ENCODE measurements around the gene ICOS. TPM values are rescaled to one million over a fixed set of nuclear protein-coding genes. Genes with fewer than 3 reads are reported as not detected.

The ICOS gene
- total RNA-seq, 1 experiment from 2014 or later, result not detected

- H3K27me3 ChIP-seq (ENCODE audit: low read length), result no peaks in the 10 kb centered on the region
- DNase-seq, result peak; percentile 49
- no peaks in the 10 kb centered on the region for H3K4me1 ChIP-seq (ENCODE audit: low read length)
- H3K9me3 ChIP-seq (ENCODE audit: low read length), result no peaks in the 10 kb centered on the region
- H2AFZ ChIP-seq (ENCODE audit: low read length), result no peak overlapping the region
- no peaks in the 10 kb centered on the region for H3K79me2 ChIP-seq (ENCODE audit: low read length)
- H3K4me2 ChIP-seq (ENCODE audit: low read depth, low read length, poor library complexity, severe bottlenecking), result no peak overlapping the region
- no peaks in the 10 kb centered on the region for H3K9me2 ChIP-seq (replicated peaks; ENCODE audit: insufficient read depth, low read length)
- no peaks in the 10 kb centered on the region for H4K20me1 ChIP-seq (ENCODE audit: insufficient read depth, low read depth, low read length)
- H3K4me3 ChIP-seq (ENCODE audit: low read length), result no peak overlapping the region
- H3K27ac ChIP-seq (ENCODE audit: low read length), result no peak overlapping the region
- H3K36me3 ChIP-seq (ENCODE audit: insufficient read depth, low read length), result no peaks in the 10 kb centered on the region
- H3K9ac ChIP-seq (ENCODE audit: low read length), result no peak overlapping the region
Measured at GRCh38 chr2:203909261-203909967, 27.1 kb upstream of the ICOS start.

DNA sequence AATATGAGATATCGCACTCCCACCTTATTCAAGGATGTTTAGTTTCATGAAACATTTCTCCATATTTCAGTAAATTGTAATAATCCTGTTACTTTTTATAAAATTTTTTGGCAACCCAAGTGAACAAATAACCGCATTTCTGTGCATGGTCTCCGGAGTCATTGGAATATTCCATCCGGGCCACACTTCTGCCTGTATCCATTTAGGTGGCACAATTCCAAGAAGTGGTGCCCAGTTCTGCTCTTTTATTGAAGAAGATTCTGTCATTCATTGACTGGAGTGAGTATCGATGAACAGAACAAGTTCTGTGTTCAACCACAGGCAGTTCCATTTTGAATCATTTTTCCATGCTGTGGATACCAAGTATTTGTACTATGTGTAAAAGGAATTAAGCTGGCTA, 26.6 kb upstream of the ICOS start:
- H3K4me1 ChIP-seq (ENCODE audit: low read length), result no peaks in the 10 kb centered on the region
- H3K9me3 ChIP-seq (ENCODE audit: low read length), result no peaks in the 10 kb centered on the region
- H3K79me2 ChIP-seq (ENCODE audit: low read length), result no peaks in the 10 kb centered on the region
- H3K9ac ChIP-seq (ENCODE audit: low read length), result no peak overlapping the region
- no peak overlapping the region for H2AFZ ChIP-seq (ENCODE audit: low read length)
- DNase-seq, result no peak
- no peak overlapping the region for H3K4me2 ChIP-seq (ENCODE audit: low read depth, low read length, poor library complexity, severe bottlenecking)
- H3K27ac ChIP-seq (ENCODE audit: low read length), result no peak overlapping the region
- H4K20me1 ChIP-seq (ENCODE audit: insufficient read depth, low read depth, low read length), result no peaks in the 10 kb centered on the region
- no peak overlapping the region for H3K4me3 ChIP-seq (ENCODE audit: low read length)
- H3K9me2 ChIP-seq (replicated peaks; ENCODE audit: insufficient read depth, low read length), result no peaks in the 10 kb centered on the region
- H3K27me3 ChIP-seq (ENCODE audit: low read length), result no peaks in the 10 kb centered on the region
- H3K36me3 ChIP-seq (ENCODE audit: insufficient read depth, low read length), result no peaks in the 10 kb centered on the region

DNA sequence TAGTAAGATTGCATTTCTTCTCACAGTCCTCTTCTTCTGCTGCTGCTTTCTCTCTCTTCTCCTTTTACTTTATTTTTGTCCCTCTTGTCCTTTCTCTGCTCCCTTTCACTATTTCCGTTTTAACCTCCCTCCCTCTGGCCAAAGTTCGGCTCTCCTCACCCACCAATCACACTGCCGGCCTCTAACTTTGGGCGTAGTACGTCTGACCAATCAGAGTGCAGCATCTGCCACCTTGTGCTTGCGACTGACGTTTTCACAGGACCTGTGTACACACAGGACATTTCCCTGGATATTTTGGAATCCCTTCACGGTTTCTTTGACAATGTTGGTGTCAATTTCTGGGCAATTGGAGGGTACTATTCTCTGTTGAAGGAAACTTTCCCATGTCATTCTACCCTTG, 22.6 kb upstream of the ICOS start:
- Histone ChIP-seq H3K4me3 (ENCODE audit: low read length) (no peak overlapping the region), H3K79me2 (ENCODE audit: low read length) (no peaks in the 10 kb centered on the region), H3K27me3 (ENCODE audit: low read length) (no peaks in the 10 kb centered on the region), H3K9me3 (ENCODE audit: low read length) (no peaks in the 10 kb centered on the region), H3K36me3 (ENCODE audit: insufficient read depth, low read length) (no peaks in the 10 kb centered on the region), H3K27ac (ENCODE audit: low read length) (no peak overlapping the region), H4K20me1 (ENCODE audit: insufficient read depth, low read depth, low read length) (no peaks in the 10 kb centered on the region), H3K4me2 (ENCODE audit: low read depth, low read length, poor library complexity, severe bottlenecking) (no peak overlapping the region), H3K4me1 (ENCODE audit: low read length) (no peaks in the 10 kb centered on the region), H3K9me2 (replicated peaks; ENCODE audit: insufficient read depth, low read length) (no peaks in the 10 kb centered on the region), H3K9ac (ENCODE audit: low read length) (no peak overlapping the region), H2AFZ (ENCODE audit: low read length) (no peak overlapping the region)
- no peak for DNase-seq

DNA sequence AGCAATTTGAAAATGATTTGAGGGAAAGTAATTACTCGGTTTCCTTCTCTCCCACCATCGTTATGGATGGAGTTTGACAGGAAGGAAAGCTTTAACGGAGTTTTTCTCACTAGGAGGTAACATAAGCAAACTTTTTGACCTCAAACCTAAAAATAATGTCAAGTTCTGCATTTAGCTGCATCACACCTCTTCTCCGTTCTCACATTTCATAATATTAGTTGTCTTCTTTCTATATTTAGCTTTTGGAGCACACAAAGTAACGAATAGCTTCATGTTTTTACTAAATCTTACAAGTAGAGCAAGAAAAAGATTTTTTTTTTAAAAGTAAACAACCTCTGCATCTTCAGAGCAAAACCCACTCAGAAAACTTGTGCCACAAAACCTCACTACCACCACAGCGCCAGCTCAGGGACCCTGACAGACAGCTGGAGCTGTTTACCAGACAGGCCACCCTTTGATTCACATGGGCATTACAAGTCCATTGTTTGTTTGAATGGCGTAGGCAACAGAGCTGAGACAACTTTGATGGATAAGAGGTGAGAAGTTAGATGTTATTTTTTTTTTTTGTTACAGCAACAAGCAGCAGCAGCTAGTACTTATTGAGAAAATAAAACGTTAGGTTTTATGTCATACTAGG, 21.9 kb upstream of the ICOS start:
- Histone ChIP-seq H3K4me2 (ENCODE audit: low read depth, low read length, poor library complexity, severe bottlenecking) (no peak overlapping the region), H3K27ac (ENCODE audit: low read length) (no peak overlapping the region), H3K4me1 (ENCODE audit: low read length) (no peaks in the 10 kb centered on the region), H3K79me2 (ENCODE audit: low read length) (no peaks in the 10 kb centered on the region), H3K9me3 (ENCODE audit: low read length) (no peaks in the 10 kb centered on the region), H2AFZ (ENCODE audit: low read length) (no peak overlapping the region), H3K9ac (ENCODE audit: low read length) (no peak overlapping the region), H3K4me3 (ENCODE audit: low read length) (no peak overlapping the region), H4K20me1 (ENCODE audit: insufficient read depth, low read depth, low read length) (no peaks in the 10 kb centered on the region), H3K9me2 (replicated peaks; ENCODE audit: insufficient read depth, low read length) (no peaks in the 10 kb centered on the region), H3K36me3 (ENCODE audit: insufficient read depth, low read length) (no peaks in the 10 kb centered on the region), H3K27me3 (ENCODE audit: low read length) (no peaks in the 10 kb centered on the region)
- no peak for DNase-seq

DNA sequence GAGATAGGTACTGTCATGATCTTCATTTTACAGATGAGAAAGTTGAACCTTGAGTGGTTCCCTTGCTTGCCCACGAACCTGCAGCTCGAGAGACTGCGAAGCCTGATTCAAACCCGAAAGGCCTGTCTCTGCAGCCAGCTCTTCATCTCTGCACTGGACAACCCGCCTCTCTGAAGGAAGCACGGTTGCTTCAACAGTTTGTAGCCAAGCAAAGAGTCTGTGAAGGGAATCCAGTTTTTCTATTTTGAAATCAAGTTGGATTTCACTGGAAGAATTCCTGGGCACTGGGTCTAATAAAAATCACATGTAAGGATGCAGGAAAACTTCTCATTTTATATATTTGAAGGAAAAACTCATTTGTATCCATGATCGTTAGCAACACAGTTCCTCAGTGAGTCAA, 21.3 kb upstream of the ICOS start:
- Histone ChIP-seq H3K79me2 (ENCODE audit: low read length) (no peaks in the 10 kb centered on the region), H3K4me2 (ENCODE audit: low read depth, low read length, poor library complexity, severe bottlenecking) (no peak overlapping the region), H3K27me3 (ENCODE audit: low read length) (no peaks in the 10 kb centered on the region), H3K9me2 (replicated peaks; ENCODE audit: insufficient read depth, low read length) (no peaks in the 10 kb centered on the region), H3K4me3 (ENCODE audit: low read length) (no peak overlapping the region), H3K9ac (ENCODE audit: low read length) (no peak overlapping the region), H4K20me1 (ENCODE audit: insufficient read depth, low read depth, low read length) (no peaks in the 10 kb centered on the region), H3K36me3 (ENCODE audit: insufficient read depth, low read length) (no peaks in the 10 kb centered on the region), H3K27ac (ENCODE audit: low read length) (no peak overlapping the region), H2AFZ (ENCODE audit: low read length) (no peak overlapping the region), H3K4me1 (ENCODE audit: low read length) (no peaks in the 10 kb centered on the region), H3K9me3 (ENCODE audit: low read length) (no peaks in the 10 kb centered on the region)
- no peak for DNase-seq

DNA sequence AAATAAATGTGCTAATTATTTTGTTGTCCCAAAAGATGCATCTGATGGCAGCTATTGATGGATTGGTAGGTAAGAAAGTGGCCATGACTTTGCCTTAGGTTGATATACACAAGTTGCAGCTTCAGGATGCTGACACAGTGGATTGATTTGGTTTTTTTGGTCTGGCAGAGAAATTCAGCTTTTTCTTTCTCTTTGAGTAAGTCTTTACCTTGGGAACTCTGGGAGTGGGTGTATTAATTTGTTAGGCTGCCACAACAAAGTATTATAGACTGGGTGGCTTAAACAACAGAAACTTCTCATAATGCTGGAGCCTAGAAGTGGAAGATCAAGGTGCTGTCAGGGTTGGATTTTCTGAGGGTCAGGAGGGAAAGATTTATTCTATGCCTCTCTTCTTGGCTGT, 19.8 kb upstream of the ICOS start:
- Histone ChIP-seq H3K27ac (ENCODE audit: low read length) (no peak overlapping the region), H3K9me3 (ENCODE audit: low read length) (no peaks in the 10 kb centered on the region), H3K9me2 (replicated peaks; ENCODE audit: insufficient read depth, low read length) (no peaks in the 10 kb centered on the region), H4K20me1 (ENCODE audit: insufficient read depth, low read depth, low read length) (no peaks in the 10 kb centered on the region), H3K4me3 (ENCODE audit: low read length) (no peak overlapping the region), H3K4me1 (ENCODE audit: low read length) (no peaks in the 10 kb centered on the region), H3K79me2 (ENCODE audit: low read length) (no peaks in the 10 kb centered on the region), H3K4me2 (ENCODE audit: low read depth, low read length, poor library complexity, severe bottlenecking) (no peak overlapping the region), H2AFZ (ENCODE audit: low read length) (no peak overlapping the region), H3K27me3 (ENCODE audit: low read length) (no peaks in the 10 kb centered on the region), H3K36me3 (ENCODE audit: insufficient read depth, low read length) (no peaks in the 10 kb centered on the region), H3K9ac (ENCODE audit: low read length) (no peak overlapping the region)
- DNase-seq, result no peak

DNA sequence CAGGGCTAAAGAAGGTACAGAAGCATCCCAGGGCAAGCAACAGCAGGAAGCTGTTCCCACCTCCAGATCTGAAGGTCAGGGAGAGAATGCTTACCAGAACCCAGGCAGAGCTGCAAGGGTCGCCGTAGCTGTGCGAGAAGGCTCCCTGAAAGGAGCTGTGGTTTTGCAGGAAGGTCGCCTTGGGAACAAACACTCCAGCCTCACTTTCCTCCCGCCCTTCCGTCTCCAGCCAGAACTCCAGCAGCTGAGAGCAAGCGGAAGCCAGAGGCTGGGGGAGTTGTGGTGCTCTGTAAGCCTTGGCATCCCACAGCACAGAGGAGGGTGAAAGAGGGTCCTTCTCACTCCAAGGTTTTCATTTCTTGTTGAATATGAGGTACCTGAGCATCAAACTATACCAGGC, 18.3 kb upstream of the ICOS start:
- no peaks in the 10 kb centered on the region for H3K79me2 ChIP-seq (ENCODE audit: low read length)
- H3K4me2 ChIP-seq (ENCODE audit: low read depth, low read length, poor library complexity, severe bottlenecking), result no peak overlapping the region
- DNase-seq, result no peak
- H2AFZ ChIP-seq (ENCODE audit: low read length), result no peak overlapping the region
- H3K9me3 ChIP-seq (ENCODE audit: low read length), result no peaks in the 10 kb centered on the region
- no peak overlapping the region for H3K4me3 ChIP-seq (ENCODE audit: low read length)
- H3K27ac ChIP-seq (ENCODE audit: low read length), result no peak overlapping the region
- no peaks in the 10 kb centered on the region for H3K4me1 ChIP-seq (ENCODE audit: low read length)
- H3K9ac ChIP-seq (ENCODE audit: low read length), result no peak overlapping the region
- no peaks in the 10 kb centered on the region for H3K9me2 ChIP-seq (replicated peaks; ENCODE audit: insufficient read depth, low read length)
- no peaks in the 10 kb centered on the region for H3K27me3 ChIP-seq (ENCODE audit: low read length)
- H4K20me1 ChIP-seq (ENCODE audit: insufficient read depth, low read depth, low read length), result no peaks in the 10 kb centered on the region
- no peaks in the 10 kb centered on the region for H3K36me3 ChIP-seq (ENCODE audit: insufficient read depth, low read length)

DNA sequence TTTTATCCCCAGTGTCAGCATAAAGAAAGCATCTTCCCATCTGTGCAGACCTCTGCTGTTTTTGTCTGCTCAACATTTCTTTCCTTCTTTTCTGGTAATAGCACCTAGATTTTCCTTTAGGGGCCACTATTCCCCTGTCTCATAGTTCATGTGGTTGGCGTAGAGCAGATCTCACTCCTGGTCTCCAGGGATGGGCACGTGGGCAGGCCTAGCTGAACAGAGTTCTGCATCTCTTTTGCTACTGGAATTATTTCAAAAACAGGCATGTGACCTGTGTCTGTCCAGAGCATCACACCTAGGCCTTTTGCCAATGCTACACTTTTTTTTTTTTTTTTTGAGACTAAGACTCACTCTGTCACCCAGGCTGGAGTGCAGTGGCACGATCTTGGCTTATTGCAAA, 17.7 kb upstream of the ICOS start:
- no peaks in the 10 kb centered on the region for H4K20me1 ChIP-seq (ENCODE audit: insufficient read depth, low read depth, low read length)
- H3K36me3 ChIP-seq (ENCODE audit: insufficient read depth, low read length), result no peaks in the 10 kb centered on the region
- no peak overlapping the region for H3K27ac ChIP-seq (ENCODE audit: low read length)
- H3K27me3 ChIP-seq (ENCODE audit: low read length), result no peaks in the 10 kb centered on the region
- H3K4me2 ChIP-seq (ENCODE audit: low read depth, low read length, poor library complexity, severe bottlenecking), result no peak overlapping the region
- no peak for DNase-seq
- H3K4me3 ChIP-seq (ENCODE audit: low read length), result no peak overlapping the region
- H3K9me2 ChIP-seq (replicated peaks; ENCODE audit: insufficient read depth, low read length), result no peaks in the 10 kb centered on the region
- H3K4me1 ChIP-seq (ENCODE audit: low read length), result no peaks in the 10 kb centered on the region
- H3K9ac ChIP-seq (ENCODE audit: low read length), result no peak overlapping the region
- H3K79me2 ChIP-seq (ENCODE audit: low read length), result no peaks in the 10 kb centered on the region
- H3K9me3 ChIP-seq (ENCODE audit: low read length), result no peaks in the 10 kb centered on the region
- no peak overlapping the region for H2AFZ ChIP-seq (ENCODE audit: low read length)

Measured in Karpas-422 (cell line).